ENCODE data around the gene OLA1. TPM values are rescaled to one million over a fixed set of nuclear protein-coding genes. Genes with fewer than 3 reads are reported as not detected.

Gene OLA1
- total and polyA plus RNA-seq, 2 of the 13 experiments (the other 11 are each of a cell fraction or from before 2014, with no cell fraction given): 153 to 241 TPM

DNA sequence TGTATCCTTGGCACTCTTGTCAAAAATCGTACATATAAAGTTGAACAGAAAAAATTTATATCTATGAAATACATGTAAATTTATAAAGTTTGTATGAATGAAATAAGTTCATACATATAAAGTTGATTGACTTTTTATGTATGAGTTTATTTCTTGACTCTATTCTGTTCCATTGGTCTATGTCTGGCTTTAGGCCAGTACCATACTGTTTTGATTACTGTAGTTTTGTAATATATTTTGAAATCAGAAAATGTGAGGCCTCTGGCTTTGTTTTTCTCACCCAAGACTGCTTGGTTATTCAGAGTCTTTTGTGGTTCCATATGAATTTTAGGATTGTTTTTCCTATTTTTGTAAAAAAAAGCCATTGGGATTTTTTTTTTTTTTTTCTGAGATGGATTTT, 44.6 kb upstream of the OLA1 start:
- Histone ChIP-seq H3K79me2 (ENCODE audit: insufficient read depth, low read length) (no peaks in the 10 kb centered on the region), H3K36me3 (replicated peaks in 1 of 2; ENCODE audit: control insufficient read depth in 1 of 2, insufficient read depth in 2 of 2, low read length in 2 of 2) (no peaks in the 10 kb centered on the region), H3K4me3 (replicated peaks in 1 of 3; ENCODE audit: insufficient read depth in 1 of 3, low read depth in 2 of 3, low read length in 3 of 3) (no peak overlapping the region), H2AFZ (ENCODE audit: low read length) (no peak overlapping the region), H3K9ac (ENCODE audit: insufficient read depth, low read depth, low read length) (no peak overlapping the region), H3K4me1 (ENCODE audit: insufficient read depth, low read length) (no peaks in the 10 kb centered on the region), H3K9me3 (ENCODE audit: low read length) (no peaks in the 10 kb centered on the region; the same call in 1 of the 2 replicates), H3K4me2 (ENCODE audit: low read depth, low read length) (no peak overlapping the region), H4K20me1 (ENCODE audit: insufficient read depth, low read length) (no peaks in the 10 kb centered on the region), H3K27ac (ENCODE audit: extremely low read length, insufficient read depth, low read length) (no peak overlapping the region), H3K27me3 (ENCODE audit: control insufficient read depth in 1 of 2, insufficient read depth in 2 of 2, low read length in 2 of 2) (no peaks in the 10 kb centered on the region)
- in situ Hi-C loops (cut with HindIII; ENCODE audit: extremely low pct_ligation_motif_present, low pct_unique_long_range_greater_than_20kb) (no loop called here), intact Hi-C loops (cut with micrococcal nuclease; ENCODE audit: unreplicated experiment) (no loop called here)
- FAIRE-seq (no peak), DNase-seq (ENCODE audit: low spot score) (no peak), ATAC-seq (no peak)
- 8% methylated on average over 1 of the region's 1 CpG for WGBS (ENCODE audit: low lambda C conversion rate)
- ChIA-PET CTCF (ENCODE audit: low intra/inter-chr PET ratio, low total read pairs) (no interaction called here), POLR2A (no interaction called here)
- no TSS peak for BruUV-seq (replicated peaks)
- TF ChIP-seq HOXA3 (CRISPR knock-in tag; IDR thresholded peaks at IDR 0.05) (no peak), ZBTB34 (CRISPR knock-in tag; IDR thresholded peaks at IDR 0.05) (no peak), MTA1 (CRISPR knock-in tag; IDR thresholded peaks at IDR 0.05; ENCODE audit: borderline replicate concordance) (no peak), ZNF660 (CRISPR knock-in tag; IDR thresholded peaks at IDR 0.05; ENCODE audit: borderline replicate concordance, low read depth) (no peak), IRF2 (CRISPR knock-in tag; IDR thresholded peaks at IDR 0.05) (no peak), RCOR2 (CRISPR knock-in tag; IDR thresholded peaks at IDR 0.05) (no peak), ZNF672 (CRISPR knock-in tag; IDR thresholded peaks at IDR 0.05) (no peak), ZNF501 (CRISPR knock-in tag; IDR thresholded peaks at IDR 0.05) (no peak), TEAD3 (CRISPR knock-in tag; optimal IDR thresholded peaks at IDR 0.05; ENCODE audit: borderline replicate concordance) (no peak), GLMP (CRISPR knock-in tag; IDR thresholded peaks at IDR 0.05; ENCODE audit: borderline replicate concordance) (no peak), ZNF816 (CRISPR knock-in tag; IDR thresholded peaks at IDR 0.05; ENCODE audit: borderline replicate concordance) (no peak), KLF16 (CRISPR knock-in tag; IDR thresholded peaks at IDR 0.05) (no peak), CREB1 (IDR thresholded peaks at IDR 0.05) (no peak), CREB1 (CRISPR knock-in tag; IDR thresholded peaks at IDR 0.05) (no peak), ZNF543 (CRISPR knock-in tag; IDR thresholded peaks at IDR 0.05) (no peak), ZSCAN21 (CRISPR knock-in tag; IDR thresholded peaks at IDR 0.05; ENCODE audit: borderline replicate concordance) (no peak)
- TF ChIP-seq, protein P1, sequence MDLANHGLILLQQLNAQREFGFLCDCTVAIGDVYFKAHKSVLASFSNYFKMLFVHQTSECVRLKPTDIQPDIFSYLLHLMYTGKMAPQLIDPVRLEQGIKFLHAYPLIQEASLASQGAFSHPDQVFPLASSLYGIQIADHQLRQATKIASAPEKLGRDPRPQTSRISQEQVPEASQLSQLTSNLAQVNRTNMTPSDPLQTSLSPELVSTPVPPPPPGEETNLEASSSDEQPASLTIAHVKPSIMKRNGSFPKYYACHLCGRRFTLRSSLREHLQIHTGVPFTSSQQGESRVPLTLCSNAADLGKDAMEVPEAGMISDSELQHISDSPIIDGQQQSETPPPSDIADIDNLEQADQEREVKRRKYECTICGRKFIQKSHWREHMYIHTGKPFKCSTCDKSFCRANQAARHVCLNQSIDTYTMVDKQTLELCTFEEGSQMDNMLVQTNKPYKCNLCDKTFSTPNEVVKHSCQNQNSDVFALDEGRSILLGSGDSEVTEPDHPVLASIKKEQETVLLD (CRISPR knock-in tag; IDR thresholded peaks at IDR 0.05; ENCODE audit: low read depth): no peak
- TF ChIP-seq, protein P2, sequence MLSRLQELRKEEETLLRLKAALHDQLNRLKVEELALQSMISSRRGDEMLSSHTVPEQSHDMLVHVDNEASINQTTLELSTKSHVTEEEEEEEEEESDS (CRISPR knock-in tag; IDR thresholded peaks at IDR 0.05; ENCODE audit: borderline replicate concordance): no peak
- TF ChIP-seq, protein P3, sequence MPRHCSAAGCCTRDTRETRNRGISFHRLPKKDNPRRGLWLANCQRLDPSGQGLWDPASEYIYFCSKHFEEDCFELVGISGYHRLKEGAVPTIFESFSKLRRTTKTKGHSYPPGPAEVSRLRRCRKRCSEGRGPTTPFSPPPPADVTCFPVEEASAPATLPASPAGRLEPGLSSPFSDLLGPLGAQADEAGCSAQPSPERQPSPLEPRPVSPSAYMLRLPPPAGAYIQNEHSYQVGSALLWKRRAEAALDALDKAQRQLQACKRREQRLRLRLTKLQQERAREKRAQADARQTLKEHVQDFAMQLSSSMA (CRISPR knock-in tag; IDR thresholded peaks at IDR 0.05): no peak

Measured in HepG2 (cell line).